Measurements from ENCODE around the gene RTN4R.

The RTN4R gene

GRCh38 chr22:20212754-20213699, 55.1 kb downstream of the RTN4R start:
- DNase-seq: no peak

- no peak for DNase-seq
Measured at GRCh38 chr22:20211997-20212753, 55.9 kb downstream of the RTN4R start.

- no peak for DNase-seq
Measured at GRCh38 chr22:20211409-20211996, 56.6 kb downstream of the RTN4R start.

- DNase-seq: no peak
Measured at GRCh38 chr22:20210473-20211059, 57.6 kb downstream of the RTN4R start.

GRCh38 chr22:20209761-20210250, 58.3 kb downstream of the RTN4R start:
- DNase-seq: no peak

- no peak for DNase-seq
Measured at GRCh38 chr22:20208713-20209310, 59.3 kb downstream of the RTN4R start.

- no peak for DNase-seq
Measured at GRCh38 chr22:20207277-20208025, 60.7 kb downstream of the RTN4R start.

- DNase-seq: no peak
Measured at GRCh38 chr22:20206709-20207215, 61.4 kb downstream of the RTN4R start.

GRCh38 chr22:20205964-20206708, 62.0 kb downstream of the RTN4R start:
- DNase-seq: peak; percentile 60

- DNase-seq: no peak
Measured at GRCh38 chr22:20205464-20205963, 62.6 kb downstream of the RTN4R start.

GRCh38 chr22:20204806-20205205, 63.3 kb downstream of the RTN4R start:
- DNase-seq: no peak

- no peak for DNase-seq
Measured at GRCh38 chr22:20204311-20204710, 63.8 kb downstream of the RTN4R start.

GRCh38 chr22:20203552-20204201, 64.4 kb downstream of the RTN4R start:
- no peak for DNase-seq

GRCh38 chr22:20203142-20203551, 65.0 kb downstream of the RTN4R start:
- no peak for DNase-seq

- DNase-seq: no peak
Measured at GRCh38 chr22:20201837-20202392, 66.2 kb downstream of the RTN4R start.

- DNase-seq: no peak
Measured at GRCh38 chr22:20199906-20200305, 68.2 kb downstream of the RTN4R start.

GRCh38 chr22:20199413-20199842, 68.7 kb downstream of the RTN4R start:
- DNase-seq: no peak

- DNase-seq: no peak
Measured at GRCh38 chr22:20198557-20199319, 69.4 kb downstream of the RTN4R start.
